CD14-positive monocyte (primary cell): ENCODE results near the gene RAB31. TPM values are rescaled to one million over a fixed set of nuclear protein-coding genes. Genes with fewer than 3 reads are reported as not detected.

ENCODE experiments used
- DNase-seq, 3 donors: peaks; one replicate each; pipeline ENCODE4 v3.0.0-alpha.2; 2011 to 2022
- H2AFZ ChIP-seq: 2 replicates; pipeline ENCODE4 v1.6.0; 2012; ENCODE audit warnings: mild to moderate bottlenecking, low read depth, low read length, inconsistent platforms; ENCODE audit not compliant: insufficient read depth, poor library complexity, severe bottlenecking
- H3K27ac ChIP-seq, 2 donors: 1 replicate in 1 of 2; 2 replicates in 1 of 2; pipeline ENCODE4 v1.5.1; 2012 to 2013; ENCODE audit warnings: low read length in 2 of 2, control low read depth in 1 of 2, inconsistent platforms in 1 of 2, low read depth in 1 of 2, mild to moderate bottlenecking in 1 of 2
- H3K27me3 ChIP-seq, 2 donors: one replicate each; pipeline versions ENCODE4 v1.6.0 to v1.6.1; 2011 to 2013; ENCODE audit warnings: low read length in 2 of 2; ENCODE audit not compliant: control insufficient read depth in 2 of 2, insufficient read depth in 2 of 2
- H3K36me3 ChIP-seq, 2 donors: replicated peaks in 1 of 2; 1 replicate in 1 of 2; 2 replicates in 1 of 2; pipeline versions ENCODE4 v1.5.1 to v1.6.1; 2012 to 2013; ENCODE audit warnings: low read length in 2 of 2, control low read depth in 1 of 2, inconsistent platforms in 1 of 2, mild to moderate bottlenecking in 1 of 2; ENCODE audit not compliant: insufficient read depth in 2 of 2, control insufficient read depth in 1 of 2
- H3K4me1 ChIP-seq, 2 donors: 1 replicate in 1 of 2; 2 replicates in 1 of 2; pipeline versions ENCODE4 v1.5.1 to v1.6.1; 2012 to 2013; ENCODE audit warnings: low read length in 2 of 2, control low read depth in 1 of 2, inconsistent platforms in 1 of 2, mild to moderate bottlenecking in 1 of 2, moderate library complexity in 1 of 2; ENCODE audit not compliant: insufficient read depth in 2 of 2, control insufficient read depth in 1 of 2
- H3K4me2 ChIP-seq: replicated peaks from 2 replicates; pipeline ENCODE3; 2012; ENCODE audit warnings: low read length, moderate library complexity, mild to moderate bottlenecking; ENCODE audit not compliant: poor library complexity, severe bottlenecking; ENCODE audit errors: extremely low read depth
- H3K4me3 ChIP-seq, 3 experiments: fragments of 200-600 bp in 1 of 3; sonication (generic) in 1 of 3; replicated peaks in 1 of 3; 1 replicate in 2 of 3; 2 replicates in 1 of 3; pipeline ENCODE4 v1.5.1; 2011 to 2013; ENCODE audit warnings: low read length in 3 of 3, mild to moderate bottlenecking in 3 of 3, control low read depth in 2 of 3, low read depth in 2 of 3, inconsistent platforms in 1 of 3, moderate library complexity in 1 of 3
- H3K79me2 ChIP-seq: 2 replicates; pipeline ENCODE4 v1.6.0; 2012; ENCODE audit warnings: mild to moderate bottlenecking, control low read depth, inconsistent platforms, low read length, moderate library complexity; ENCODE audit not compliant: insufficient read depth
- H3K9ac ChIP-seq: 2 replicates; pipeline ENCODE4 v1.6.0; 2017; ENCODE audit warnings: low read length, mild to moderate bottlenecking; ENCODE audit not compliant: insufficient read depth, poor library complexity, severe bottlenecking
- H3K9me3 ChIP-seq, 2 donors: replicated peaks in 1 of 2; 1 replicate in 1 of 2; 2 replicates in 1 of 2; pipeline versions ENCODE4 v1.5.1 to v1.6.1; 2012 to 2013; ENCODE audit warnings: low read length in 2 of 2, control low read depth in 1 of 2; ENCODE audit not compliant: control insufficient read depth in 1 of 2, insufficient read depth in 1 of 2
- H4K20me1 ChIP-seq: 2 replicates; pipeline ENCODE4 v1.6.0; 2012; ENCODE audit warnings: mild to moderate bottlenecking, low read length, control low read depth, moderate library complexity; ENCODE audit not compliant: insufficient read depth
- H3K27ac Mint-ChIP-seq, 7 donors: one replicate each; pipeline ENCODE4 v1.8.0; 2020; ENCODE audit warnings: mild to moderate bottlenecking in 7 of 7, mixed read lengths in 7 of 7, moderate library complexity in 6 of 7, inconsistent platforms in 2 of 7
- H3K27me3 Mint-ChIP-seq, 3 donors: one replicate each; pipeline ENCODE4 v1.8.0; 2021 to 2022; ENCODE audit warnings: low read depth in 3 of 3, mild to moderate bottlenecking in 3 of 3, mixed read lengths in 3 of 3, moderate library complexity in 3 of 3, inconsistent platforms in 1 of 3
- H3K36me3 Mint-ChIP-seq, 2 donors: one replicate each; pipeline ENCODE4 v1.8.0; 2020; ENCODE audit warnings: mixed read lengths in 2 of 2, inconsistent platforms in 1 of 2, mild to moderate bottlenecking in 1 of 2
- H3K4me1 Mint-ChIP-seq: one replicate; pipeline ENCODE4 v1.8.0; 2020; ENCODE audit warnings: mild to moderate bottlenecking, mixed read lengths
- H3K4me3 Mint-ChIP-seq, 2 donors: one replicate each; pipeline ENCODE4 v1.8.0; 2020; ENCODE audit warnings: mild to moderate bottlenecking in 2 of 2, mixed read lengths in 2 of 2, moderate library complexity in 1 of 2
- H3K9me3 Mint-ChIP-seq, 7 donors: one replicate each; pipeline ENCODE4 v1.8.0; 2020 to 2022; ENCODE audit warnings: mixed read lengths in 7 of 7, mild to moderate bottlenecking in 6 of 7, moderate library complexity in 6 of 7, inconsistent platforms in 2 of 7
- CTCF ChIP-seq: fragments of 200-600 bp; IDR thresholded peaks from one replicate; pipeline ENCODE4 v1.8.0; 2022; ENCODE audit warnings: antibody characterized with exemption, mild to moderate bottlenecking
- WGBS: methylation state at CpG from one replicate; pipeline ENCODE4 v1.1.5; 2013; ENCODE audit warnings: missing lambda C conversion rate; ENCODE audit not compliant: insufficient coverage; 5-methylcytosine and 5-hydroxymethylcytosine counted together
- intact Hi-C, 2 donors: fragments of 100-400 bp; cut with micrococcal nuclease; formaldehyde crosslinking; loops; one replicate each; pipeline versions ENCODE4 v1.15.0 to v1.15.1; 2023
- polyA plus RNA-seq, 3 donors: library from polyadenylated mRNA; depleted of rRNA in 1 of 3; unstranded in 2 of 3; stranded (reverse) in 1 of 3; fragments of 300-500 nt in 2 of 3; fragments of >200 nt in 1 of 3; fragmentation: Illumina TruSeq in 2 of 3; gene quantifications; 1 replicate in 2 of 3; 2 replicates in 1 of 3; pipeline ENCODE4 v1.2.3, GENCODE V29; 2012 to 2021

Gene RAB31
- polyA plus RNA-seq, 3 donors = 106 to 367 (median 348) TPM

DNA sequence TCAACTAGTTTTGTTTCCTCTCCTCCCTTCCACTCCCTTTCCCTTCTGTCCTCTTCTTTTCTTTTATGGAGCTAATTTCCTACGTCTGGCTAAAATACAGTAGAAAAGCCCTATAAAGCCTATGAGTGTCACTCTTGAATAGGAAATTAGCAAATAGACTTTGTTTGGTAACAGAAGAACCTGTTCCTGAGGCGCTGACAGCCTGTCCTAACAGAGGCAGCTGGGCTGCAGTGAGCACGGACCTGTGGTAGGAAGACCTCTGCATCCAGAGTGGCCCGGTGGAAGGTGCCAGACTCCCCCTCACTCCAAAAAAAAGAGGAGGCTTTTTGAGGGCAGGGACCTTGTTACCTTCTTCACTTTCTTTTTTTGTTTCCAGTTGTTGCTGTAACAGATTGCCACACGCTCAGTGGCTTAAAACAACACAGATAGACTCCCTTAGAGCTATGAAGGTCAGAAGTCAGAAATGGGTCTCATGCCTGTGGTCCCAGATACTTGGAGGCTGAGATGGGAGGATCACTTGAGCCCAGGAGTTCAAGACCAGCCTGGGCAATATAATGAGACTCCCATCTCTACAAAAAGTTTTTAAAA is 96.5 kb downstream of the RAB31 start:
- Histone ChIP-seq H3K27ac (peak overlapping the region; percentile 38 to 81), H3K36me3 (peaks cover 20 to 69% of the 10 kb centered on the region in 2 donors), H3K9ac (no peak overlapping the region), H3K79me2 (peaks cover 91% of the 10 kb centered on the region), H3K4me3 (no peak overlapping the region), H3K4me2 (peak overlapping the region; percentile 1), H3K27me3 (no peaks in the 10 kb centered on the region), H4K20me1 (peaks cover 84% of the 10 kb centered on the region), H2AFZ (no peak overlapping the region), H3K9me3 (no peaks in the 10 kb centered on the region), H3K4me1 (peaks cover 24 to 29% of the 10 kb centered on the region in 2 donors)
- Mint-ChIP-seq H3K4me3 (peak overlapping the region; percentile 27 to 42), H3K9me3 (peaks cover 0 to 3% (median 0%) of the 10 kb centered on the region in 7 donors), H3K27me3 (peaks cover 0 to 2% (median 0%) of the 10 kb centered on the region in 3 donors), H3K4me1 (peaks cover 33% of the 10 kb centered on the region), H3K27ac (peak overlapping the region; percentile 76 to 91 (median 83)), H3K36me3 (peaks cover 50 to 78% of the 10 kb centered on the region in 2 donors)
- DNase-seq = peak in 1 of 3 donors; percentile 30
- TF ChIP-seq CTCF = no peak
- intact Hi-C loops = loop anchor here in 1 of 2 donors (10.0 kb wide), 1 partner anchor 190 kb away; the partner anchor contains the start of gene PPP4R1
- WGBS = no CpG with 5 or more reads among the region's 5 CpGs

DNA sequence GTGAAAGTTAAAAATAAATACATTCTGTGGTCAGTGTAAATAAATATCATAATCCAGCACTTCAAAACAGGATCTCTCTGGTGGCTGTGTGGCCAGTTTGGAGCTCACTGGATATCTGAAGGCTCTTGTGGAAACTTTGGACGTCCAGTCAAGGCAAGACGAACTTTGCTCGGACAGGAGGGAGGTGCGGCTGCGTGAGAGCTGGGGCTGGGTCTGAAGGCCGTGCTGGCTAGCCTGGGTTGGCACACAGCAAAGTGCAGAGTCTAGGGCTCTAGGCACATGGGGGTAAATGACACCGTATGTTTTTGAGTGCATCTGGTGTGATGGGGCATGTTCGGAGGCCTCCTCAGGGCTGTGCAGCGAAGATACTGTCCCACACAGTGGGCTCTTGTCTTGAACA is 98.8 kb downstream of the RAB31 start:
- Histone ChIP-seq H3K4me2 (no peak overlapping the region), H3K9me3 (no peaks in the 10 kb centered on the region), H3K4me1 (peaks cover 24 to 29% of the 10 kb centered on the region in 2 donors), H3K27me3 (no peaks in the 10 kb centered on the region), H3K4me3 (no peak overlapping the region), H3K27ac (peak overlapping the region in 1 of 2 donors; percentile 20), H3K36me3 (peaks cover 18 to 75% of the 10 kb centered on the region in 2 donors), H2AFZ (no peak overlapping the region), H3K9ac (no peak overlapping the region), H3K79me2 (peaks cover 88% of the 10 kb centered on the region), H4K20me1 (peaks cover 86% of the 10 kb centered on the region)
- Mint-ChIP-seq H3K4me3 (no peak overlapping the region), H3K27ac (peak overlapping the region in 4 of 7 donors; percentile 6 to 69 (median 37)), H3K27me3 (no peaks in the 10 kb centered on the region), H3K9me3 (peaks cover 0 to 3% (median 0%) of the 10 kb centered on the region in 7 donors), H3K36me3 (peaks cover 38 to 69% of the 10 kb centered on the region in 2 donors), H3K4me1 (peaks cover 32% of the 10 kb centered on the region)
- no peak for TF ChIP-seq CTCF
- WGBS = 99% methylated on average over 9 of the region's 9 CpGs
- no peak for DNase-seq
- intact Hi-C loops = loop anchor here in 1 of 2 donors (10.0 kb wide), 1 partner anchor 192 kb away; the partner anchor contains the start of gene PPP4R1
